SK-N-MC (cell line): ENCODE results near the gene UBL3.

Experiments
- EZH2 ChIP-seq: fragments of 200-600 bp; sonication (generic); IDR thresholded peaks from one replicate; pipeline ENCODE4 v1.6.1; 2017; ENCODE audit warnings: antibody characterized with exemption
- POLR2AphosphoS5 ChIP-seq: IDR thresholded peaks from 2 replicates; pipeline ENCODE4 v1.6.1; 2012; ENCODE audit warnings: mild to moderate bottlenecking, low read depth, low read length, borderline replicate concordance

DNA sequence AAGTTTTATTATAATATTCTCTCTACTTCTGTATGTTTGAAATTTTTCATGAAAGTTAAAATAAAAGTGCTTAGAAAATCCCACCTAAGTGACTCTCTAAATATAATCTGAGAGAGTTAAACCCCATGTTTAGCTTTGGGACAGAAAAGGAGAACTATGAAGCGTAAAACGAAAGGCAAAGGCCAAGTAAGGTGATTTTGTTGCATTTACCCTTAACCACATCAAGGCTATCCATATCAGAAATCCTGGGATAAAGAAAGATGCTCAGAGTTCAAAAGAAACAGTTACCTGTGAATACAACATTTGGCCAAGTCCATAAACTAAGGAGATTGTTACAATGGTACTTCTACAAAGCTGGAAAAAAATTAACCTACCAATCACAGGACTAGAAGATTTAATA is 31.3 kb downstream of the UBL3 start:
- TF ChIP-seq POLR2AphosphoS5 (no peak), EZH2 (no peak)
